HPDE6-E6E7 (cell line): ENCODE measurements around the gene PLCB3.

Experiments
- DNase-seq: peaks from one replicate; pipeline ENCODE4 v3.0.0; 2011; ENCODE audit warnings: missing footprints; ENCODE audit errors: extremely low spot score

Gene PLCB3

GRCh38 chr11:64251016-64251752 is at the start of gene PLCB3:
PLCB3 (plus strand) TSS chr11:64251530; CDS start chr11:64251650, 120 bp downstream.
- DNase-seq: no peak

GRCh38 chr11:64201543-64201942 is 49.8 kb upstream of the PLCB3 start:
- no peak for DNase-seq

GRCh38 chr11:64202992-64203391 is 48.3 kb upstream of the PLCB3 start:
- DNase-seq: no peak

GRCh38 chr11:64203421-64204079 is 47.8 kb upstream of the PLCB3 start:
- no peak for DNase-seq

GRCh38 chr11:64204080-64204440 is 47.3 kb upstream of the PLCB3 start:
- DNase-seq: no peak

- DNase-seq: peak; percentile 93
Observed at GRCh38 chr11:64204464-64204989, 46.8 kb upstream of the PLCB3 start.

GRCh38 chr11:64206457-64207255 is 44.7 kb upstream of the PLCB3 start, which contains the start of gene FERMT3:
FERMT3 (plus strand) TSS chr11:64206721; CDS start chr11:64207365, 644 bp downstream.
- DNase-seq: no peak

GRCh38 chr11:64207256-64208085 is 43.9 kb upstream of the PLCB3 start:
- no peak for DNase-seq

- no peak for DNase-seq
Observed at GRCh38 chr11:64208086-64208795, 43.1 kb upstream of the PLCB3 start.

- DNase-seq: no peak
Observed at GRCh38 chr11:64208796-64209562, 42.4 kb upstream of the PLCB3 start.

- DNase-seq: no peak
Observed at GRCh38 chr11:64209563-64209843, 41.8 kb upstream of the PLCB3 start.

- no peak for DNase-seq
Observed at GRCh38 chr11:64210301-64211020, 40.9 kb upstream of the PLCB3 start.

GRCh38 chr11:64211181-64211872 is 40.0 kb upstream of the PLCB3 start:
- DNase-seq: no peak

- DNase-seq: no peak
Observed at GRCh38 chr11:64216879-64217278, 34.5 kb upstream of the PLCB3 start.

- DNase-seq: no peak
Observed at GRCh38 chr11:64218628-64219353, 32.5 kb upstream of the PLCB3 start.

GRCh38 chr11:64219354-64219684 is 32.0 kb upstream of the PLCB3 start:
- no peak for DNase-seq

- DNase-seq: no peak
Observed at GRCh38 chr11:64219755-64220154, 31.6 kb upstream of the PLCB3 start.

GRCh38 chr11:64220271-64220670 is 31.1 kb upstream of the PLCB3 start:
- DNase-seq: no peak
